GM10266 (cell line): ENCODE results near the gene VPS29.
A peak's percentile ranks its signal among the peaks of the same experiment; 100 is the strongest.
"Not testable (repeated sequence)": the region's sequence is repeated elsewhere in the genome, so short reads cannot be mapped to it uniquely, and the experiment has no call there.

Experiments used
- DNase-seq: peaks from one replicate; pipeline ENCODE4 v3.0.0; 2012; ENCODE audit errors: extremely low spot score
- TF ChIP-seq, protein P1 (sequence below): IDR thresholded peaks from 2 replicates; pipeline ENCODE4 v1.5.1; 2012; ENCODE audit warnings: mild to moderate bottlenecking, low read depth; ENCODE audit not compliant: control insufficient read depth, insufficient read depth; ENCODE audit errors: missing control alignments

Gene VPS29

GRCh38 chr12:110534811-110535210, 32.9 kb upstream of the VPS29 start:
- no peak for DNase-seq
- TF ChIP-seq, protein P1, sequence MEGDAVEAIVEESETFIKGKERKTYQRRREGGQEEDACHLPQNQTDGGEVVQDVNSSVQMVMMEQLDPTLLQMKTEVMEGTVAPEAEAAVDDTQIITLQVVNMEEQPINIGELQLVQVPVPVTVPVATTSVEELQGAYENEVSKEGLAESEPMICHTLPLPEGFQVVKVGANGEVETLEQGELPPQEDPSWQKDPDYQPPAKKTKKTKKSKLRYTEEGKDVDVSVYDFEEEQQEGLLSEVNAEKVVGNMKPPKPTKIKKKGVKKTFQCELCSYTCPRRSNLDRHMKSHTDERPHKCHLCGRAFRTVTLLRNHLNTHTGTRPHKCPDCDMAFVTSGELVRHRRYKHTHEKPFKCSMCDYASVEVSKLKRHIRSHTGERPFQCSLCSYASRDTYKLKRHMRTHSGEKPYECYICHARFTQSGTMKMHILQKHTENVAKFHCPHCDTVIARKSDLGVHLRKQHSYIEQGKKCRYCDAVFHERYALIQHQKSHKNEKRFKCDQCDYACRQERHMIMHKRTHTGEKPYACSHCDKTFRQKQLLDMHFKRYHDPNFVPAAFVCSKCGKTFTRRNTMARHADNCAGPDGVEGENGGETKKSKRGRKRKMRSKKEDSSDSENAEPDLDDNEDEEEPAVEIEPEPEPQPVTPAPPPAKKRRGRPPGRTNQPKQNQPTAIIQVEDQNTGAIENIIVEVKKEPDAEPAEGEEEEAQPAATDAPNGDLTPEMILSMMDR = no peak

DNA sequence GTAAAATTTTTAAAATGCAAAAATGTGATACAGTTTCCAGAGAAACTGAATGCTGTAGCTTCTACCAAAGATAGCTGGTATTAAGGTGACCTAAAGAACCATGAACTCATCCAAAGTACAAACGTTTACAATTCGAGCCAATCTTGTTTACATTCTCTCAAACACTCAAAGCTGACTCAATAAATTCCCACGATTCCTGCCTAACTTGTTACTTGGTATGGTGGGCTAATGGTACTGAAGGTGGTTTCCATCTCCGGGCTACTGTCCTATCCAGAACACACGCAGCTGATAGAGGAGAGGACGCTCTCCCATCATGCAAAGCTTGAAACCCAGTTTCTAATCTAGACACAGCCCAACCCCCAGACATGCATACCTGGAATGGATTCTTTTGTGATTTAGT, 31.7 kb upstream of the VPS29 start:
- TF ChIP-seq, protein P1 = no peak
- DNase-seq = no peak

- TF ChIP-seq, protein P1 = no peak
These were observed 30.7 kb upstream of the VPS29 start for GRCh38 chr12:110532644-110533043.

DNA sequence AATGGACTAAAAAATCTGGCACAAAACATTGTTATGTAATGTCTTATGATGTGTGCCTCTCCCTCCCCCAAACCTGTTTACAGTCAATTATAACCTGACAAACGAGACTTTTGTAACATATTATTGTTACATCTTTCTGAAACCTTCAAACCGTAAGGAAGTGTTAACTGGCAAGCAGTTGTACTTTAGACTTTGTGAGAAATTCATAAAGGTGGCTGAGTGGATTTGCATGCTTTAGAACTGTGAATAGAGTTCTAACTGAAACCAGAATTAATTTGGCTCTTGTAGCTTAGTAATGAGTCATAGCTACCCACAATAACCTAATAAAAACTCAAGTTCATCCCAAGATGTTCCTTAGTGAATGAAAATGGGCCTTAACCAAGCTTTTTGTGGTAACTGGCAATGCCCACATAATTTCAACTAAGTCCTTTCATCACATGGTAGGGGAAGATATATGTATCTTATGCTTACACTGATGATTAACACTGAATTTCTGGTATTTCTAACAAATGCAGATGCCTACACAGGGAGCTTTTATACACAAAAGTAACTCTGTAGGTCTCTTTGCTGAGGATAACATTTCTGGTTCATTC, 29.9 kb upstream of the VPS29 start:
- TF ChIP-seq, protein P1 = no peak
- DNase-seq = peak; percentile 59

More at GRCh38 chr12:110532644-110533043, 30.7 kb upstream of the VPS29 start:
- no peak for DNase-seq

GRCh38 chr12:110530511-110530910, 28.6 kb upstream of the VPS29 start:
- TF ChIP-seq, protein P1 = no peak
- DNase-seq = no peak

- no peak for DNase-seq
- TF ChIP-seq, protein P1 = no peak
These were observed 26.4 kb upstream of the VPS29 start for GRCh38 chr12:110528277-110528839.

DNA sequence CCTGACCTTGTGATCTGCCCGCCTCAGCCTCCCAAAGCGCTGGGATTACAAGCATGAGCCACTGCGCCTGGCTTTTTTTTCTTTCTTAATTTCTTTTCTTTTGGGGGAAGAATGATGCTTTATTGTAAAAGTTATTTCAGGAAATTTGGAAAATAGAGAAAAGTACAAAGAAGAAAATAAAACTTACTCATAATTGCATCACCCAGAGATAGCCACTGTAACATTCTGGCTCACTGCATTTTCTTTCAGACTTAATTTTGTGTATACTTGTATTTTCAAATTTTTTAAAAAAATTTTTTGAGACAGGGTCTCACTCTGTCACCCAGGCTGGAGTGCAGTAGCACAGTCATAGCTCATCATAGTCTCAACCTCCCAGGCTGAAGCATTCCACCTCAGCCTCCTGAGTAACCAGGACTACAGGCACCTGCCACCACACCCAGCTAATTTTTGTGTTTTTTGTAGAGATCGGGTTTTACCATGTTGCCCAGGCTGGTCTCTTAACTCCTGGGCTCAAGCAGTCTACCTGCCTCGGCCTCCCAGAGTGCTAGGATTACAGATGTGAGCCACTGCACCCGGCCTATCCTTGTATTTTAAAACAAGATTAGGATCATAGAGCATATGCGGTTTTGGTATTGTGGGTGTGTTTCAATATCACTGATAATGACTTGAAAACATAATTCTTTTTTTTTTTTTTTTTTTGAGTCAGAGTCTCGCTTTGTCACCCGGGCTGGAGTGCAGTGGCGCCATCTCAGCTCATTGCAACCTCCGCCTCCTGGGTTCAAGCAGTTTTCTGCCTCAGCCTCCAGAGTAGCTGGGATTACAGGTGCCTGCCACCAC, 19.2 kb upstream of the VPS29 start:
- not testable (repeated sequence) for DNase-seq

DNA sequence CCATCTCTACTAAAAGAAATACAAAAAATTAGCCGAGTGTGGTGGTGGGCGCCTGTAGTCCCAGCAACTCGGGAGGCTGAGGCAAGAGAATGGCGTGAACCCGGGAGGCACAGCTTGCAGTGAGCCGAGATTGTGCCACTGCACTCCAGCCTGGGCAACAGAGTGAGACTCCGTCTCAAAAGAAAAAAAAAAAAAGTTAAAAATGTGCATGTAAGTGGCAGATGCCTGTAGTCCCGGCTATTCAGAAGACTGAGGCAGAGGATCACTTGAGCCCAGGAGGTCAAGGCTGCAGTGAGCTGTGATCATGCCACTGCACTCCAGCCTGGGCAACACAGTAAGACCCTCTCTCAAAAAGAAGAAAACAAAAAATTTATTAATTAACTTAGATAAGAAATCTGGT, 16.1 kb upstream of the VPS29 start:
- not testable (repeated sequence) for DNase-seq
